Neuron (in vitro differentiated cells): ENCODE data around the gene BLVRA.

Source experiments
- H2AFZ ChIP-seq: one replicate; pipeline ENCODE4 v1.6.1; 2013; ENCODE audit warnings: low read depth, mild to moderate bottlenecking, inconsistent platforms, low read length, moderate library complexity
- H3K27me3 ChIP-seq: one replicate; pipeline ENCODE4 v1.6.1; 2013; ENCODE audit warnings: low read length; ENCODE audit not compliant: insufficient read depth
- H3K36me3 ChIP-seq: one replicate; pipeline ENCODE4 v1.6.1; 2013; ENCODE audit warnings: low read length; ENCODE audit not compliant: insufficient read depth
- H3K4me1 ChIP-seq: one replicate; pipeline ENCODE4 v1.6.1; 2013; ENCODE audit warnings: low read length; ENCODE audit not compliant: insufficient read depth
- H3K4me3 ChIP-seq: 2 replicates; pipeline ENCODE4 v1.5.1; 2013; ENCODE audit warnings: mild to moderate bottlenecking, low read length, moderate library complexity
- H3K9me3 ChIP-seq: one replicate; pipeline ENCODE4 v1.6.1; 2013; ENCODE audit warnings: low read length

BLVRA gene

GRCh38 chr7:43756368-43757072 is 2.0 kb upstream of the BLVRA start:
- Histone ChIP-seq H2AFZ (no peak overlapping the region), H3K4me3 (no peak overlapping the region), H3K27me3 (peaks cover 17% of the 10 kb centered on the region), H3K36me3 (no peaks in the 10 kb centered on the region), H3K4me1 (peaks cover 8% of the 10 kb centered on the region), H3K9me3 (no peaks in the 10 kb centered on the region)

- Histone ChIP-seq H3K27me3 (peaks cover 17% of the 10 kb centered on the region), H3K36me3 (no peaks in the 10 kb centered on the region), H3K9me3 (no peaks in the 10 kb centered on the region), H3K4me3 (no peak overlapping the region), H2AFZ (no peak overlapping the region), H3K4me1 (peaks cover 8% of the 10 kb centered on the region)
Observed at GRCh38 chr7:43757073-43757720, 1.3 kb upstream of the BLVRA start.

GRCh38 chr7:43758822-43759683 is 573 bp downstream of the BLVRA start:
- Histone ChIP-seq H3K4me3 (peak overlapping the region; percentile 92), H3K4me1 (peaks cover 8% of the 10 kb centered on the region), H3K27me3 (peaks cover 12% of the 10 kb centered on the region), H3K36me3 (no peaks in the 10 kb centered on the region), H2AFZ (peak overlapping the region; percentile 89), H3K9me3 (no peaks in the 10 kb centered on the region)

DNA sequence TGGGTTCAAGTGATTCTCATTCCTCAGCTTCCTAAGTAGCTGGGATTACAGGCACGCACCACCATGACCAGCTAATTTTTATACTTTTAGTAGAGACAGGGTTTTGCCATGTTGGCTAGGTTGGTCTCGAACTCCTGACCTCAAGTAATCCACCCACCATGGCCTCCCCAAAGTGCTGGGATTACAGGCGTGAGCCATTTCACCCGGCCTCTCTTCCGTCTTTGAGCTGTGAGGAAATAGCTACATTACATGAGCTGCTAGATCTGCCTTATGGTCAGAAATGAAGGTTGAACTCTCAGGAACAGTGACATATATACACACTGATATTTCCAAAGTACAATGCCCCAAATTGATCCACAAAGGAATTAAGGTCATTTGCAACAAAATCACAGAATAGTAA is 2.4 kb downstream of the BLVRA start:
- Histone ChIP-seq H3K27me3 (peaks cover 10% of the 10 kb centered on the region), H3K4me1 (peaks cover 8% of the 10 kb centered on the region), H3K4me3 (no peak overlapping the region), H3K9me3 (no peaks in the 10 kb centered on the region), H2AFZ (no peak overlapping the region), H3K36me3 (no peaks in the 10 kb centered on the region)

DNA sequence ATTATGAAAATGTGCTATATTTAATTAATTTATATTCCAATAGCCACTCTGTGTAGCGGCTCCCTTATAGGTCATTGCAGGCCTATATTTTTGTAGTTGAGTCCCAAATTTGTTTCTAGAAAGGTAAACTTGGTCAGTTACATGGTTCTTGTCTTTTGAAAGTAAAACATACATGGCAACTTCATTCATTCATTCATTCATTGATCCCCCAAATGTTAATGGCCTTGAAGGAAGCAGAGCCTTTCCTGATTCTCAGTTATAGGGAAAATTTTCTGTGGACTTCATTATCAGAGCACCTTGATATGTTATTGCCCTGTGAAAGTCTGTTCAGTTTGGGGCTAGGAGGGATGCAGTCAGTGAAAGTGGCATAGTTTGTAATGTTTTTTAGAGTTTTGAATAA is 2.9 kb downstream of the BLVRA start:
- peaks cover 8% of the 10 kb centered on the region for H3K4me1 ChIP-seq
- no peaks in the 10 kb centered on the region for H3K9me3 ChIP-seq
- no peaks in the 10 kb centered on the region for H3K36me3 ChIP-seq
- no peak overlapping the region for H3K4me3 ChIP-seq
- peaks cover 10% of the 10 kb centered on the region for H3K27me3 ChIP-seq
- H2AFZ ChIP-seq = no peak overlapping the region

DNA sequence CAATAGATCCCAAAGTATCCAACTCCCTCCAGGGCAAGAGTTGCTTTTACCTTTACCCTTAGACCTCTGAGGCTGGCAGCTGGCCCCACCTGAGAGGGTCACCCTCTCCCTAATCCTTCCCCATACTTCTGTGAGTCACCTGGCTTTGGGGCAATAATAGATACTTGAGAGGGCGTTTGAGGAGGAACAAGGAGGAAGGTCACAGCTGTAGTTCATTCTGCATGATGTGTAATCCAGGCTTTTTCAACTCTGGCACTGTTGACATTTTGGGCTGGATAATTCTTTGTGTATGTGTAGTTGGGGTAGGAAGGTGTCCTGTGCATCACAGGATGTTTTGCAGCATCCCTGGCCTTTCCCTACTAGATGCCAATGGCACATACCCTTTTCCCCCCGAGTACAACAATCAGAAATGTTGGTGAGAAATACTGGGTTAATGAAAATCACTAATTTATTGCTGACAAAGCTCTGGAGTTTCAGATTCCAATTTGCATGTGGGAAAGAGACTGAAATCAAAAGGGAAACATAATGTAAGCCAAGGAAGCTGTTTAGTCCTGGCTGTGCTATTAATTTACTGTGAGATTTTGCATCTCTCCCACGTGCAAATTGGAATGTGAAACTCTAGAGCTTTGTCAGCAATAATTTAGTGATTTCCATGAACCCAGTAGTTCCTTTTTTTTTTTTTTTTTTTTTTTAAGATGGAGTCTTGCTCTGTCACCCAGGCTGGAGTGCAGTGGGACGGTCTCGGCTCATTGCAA is 3.6 kb downstream of the BLVRA start:
- Histone ChIP-seq H3K27me3 (peaks cover 6% of the 10 kb centered on the region), H2AFZ (no peak overlapping the region), H3K4me3 (no peak overlapping the region), H3K36me3 (no peaks in the 10 kb centered on the region), H3K4me1 (peaks cover 8% of the 10 kb centered on the region), H3K9me3 (no peaks in the 10 kb centered on the region)

DNA sequence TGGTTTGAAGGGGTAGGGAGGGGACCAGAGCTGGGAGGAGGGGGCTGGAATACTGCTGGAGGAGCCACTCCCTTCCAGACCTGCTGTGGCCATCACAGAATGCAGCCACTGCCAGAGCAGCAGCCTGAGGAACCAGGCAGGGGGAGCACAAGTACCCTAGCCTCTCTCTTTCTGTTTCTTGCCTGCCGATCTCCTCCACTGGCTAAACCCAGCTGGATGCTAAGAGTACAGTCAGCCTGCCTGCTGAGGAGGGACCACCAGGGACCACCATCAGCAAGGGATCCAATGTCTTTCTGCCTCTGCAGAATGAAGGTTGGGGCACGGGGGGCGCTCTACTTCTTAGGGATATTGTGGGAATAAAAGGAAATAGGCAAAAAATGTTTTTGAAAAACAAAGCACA is 4.7 kb downstream of the BLVRA start:
- Histone ChIP-seq H3K27me3 (no peaks in the 10 kb centered on the region), H3K4me3 (no peak overlapping the region), H2AFZ (no peak overlapping the region), H3K36me3 (no peaks in the 10 kb centered on the region), H3K9me3 (no peaks in the 10 kb centered on the region), H3K4me1 (peaks cover 14% of the 10 kb centered on the region)

DNA sequence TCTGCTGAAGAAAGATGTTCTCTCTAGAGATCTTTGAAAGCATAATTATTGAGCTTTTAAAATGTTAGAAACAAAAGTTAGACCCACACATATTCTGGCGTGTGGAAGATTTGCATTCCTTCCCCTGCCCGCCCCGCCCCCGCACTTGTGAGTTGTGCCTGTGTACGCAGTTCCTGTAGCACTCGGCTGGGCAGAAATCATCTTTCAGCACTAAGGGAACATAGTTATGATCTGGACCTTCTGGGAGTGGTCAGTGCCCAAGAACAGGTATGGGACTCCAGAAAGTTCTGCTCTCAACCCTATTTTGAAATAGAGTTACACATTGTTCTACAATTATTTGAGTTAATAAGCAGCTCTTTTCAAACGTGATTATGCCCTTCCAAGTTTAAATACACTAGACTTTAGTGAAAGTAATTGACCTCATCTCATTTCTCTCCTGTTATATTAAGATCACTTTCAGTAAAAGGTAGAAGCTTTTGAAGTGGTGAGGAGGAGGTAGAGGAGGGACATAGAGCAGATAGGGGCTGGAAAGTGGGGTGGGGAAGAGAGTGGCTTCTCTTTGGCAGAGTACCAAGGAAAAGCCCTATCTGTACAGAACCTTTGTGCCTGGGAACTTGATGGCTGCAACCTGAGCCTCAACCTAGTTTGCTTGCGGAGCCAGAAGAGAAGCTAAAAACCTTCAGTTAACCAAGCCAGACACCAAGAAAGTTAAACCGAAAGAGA is 5.7 kb downstream of the BLVRA start:
- Histone ChIP-seq H3K36me3 (no peaks in the 10 kb centered on the region), H3K4me3 (no peak overlapping the region), H2AFZ (no peak overlapping the region), H3K4me1 (peaks cover 9% of the 10 kb centered on the region), H3K9me3 (no peaks in the 10 kb centered on the region), H3K27me3 (no peaks in the 10 kb centered on the region)

DNA sequence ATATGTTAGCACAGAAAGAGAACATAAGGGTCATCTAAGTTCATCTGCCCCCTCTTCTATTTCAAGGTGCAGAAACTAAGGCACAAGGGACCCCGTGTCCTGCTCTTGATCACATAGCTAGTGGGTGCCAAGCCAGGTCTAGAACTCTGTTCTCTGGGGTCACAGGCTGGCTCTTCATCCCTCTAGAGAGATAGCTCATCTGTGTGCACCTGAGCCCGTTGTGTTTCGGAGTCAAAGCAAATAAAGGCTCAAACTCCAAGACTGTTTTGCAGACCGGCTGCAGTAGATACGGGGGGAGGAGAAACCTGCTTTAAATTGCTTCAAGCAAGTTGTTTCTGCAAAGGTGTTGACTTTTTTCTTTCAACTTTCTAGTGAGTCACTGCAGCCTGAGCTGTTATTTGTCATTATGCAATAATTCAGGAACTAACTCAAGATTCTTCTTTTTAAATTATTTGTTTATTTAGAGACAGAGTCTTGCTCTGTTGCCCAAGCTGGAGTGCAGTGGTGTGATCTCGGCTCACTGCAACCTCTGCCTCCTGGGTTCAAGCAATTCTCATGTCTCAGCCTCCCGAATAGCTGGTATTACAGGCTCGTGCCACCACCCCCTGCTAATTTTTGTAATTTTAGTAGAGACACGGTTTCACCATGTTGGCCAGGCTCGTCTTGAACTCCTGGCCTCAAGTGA is 6.5 kb downstream of the BLVRA start:
- Histone ChIP-seq H3K4me1 (peaks cover 6% of the 10 kb centered on the region), H3K4me3 (no peak overlapping the region), H2AFZ (no peak overlapping the region), H3K36me3 (no peaks in the 10 kb centered on the region), H3K9me3 (no peaks in the 10 kb centered on the region), H3K27me3 (no peaks in the 10 kb centered on the region)

DNA sequence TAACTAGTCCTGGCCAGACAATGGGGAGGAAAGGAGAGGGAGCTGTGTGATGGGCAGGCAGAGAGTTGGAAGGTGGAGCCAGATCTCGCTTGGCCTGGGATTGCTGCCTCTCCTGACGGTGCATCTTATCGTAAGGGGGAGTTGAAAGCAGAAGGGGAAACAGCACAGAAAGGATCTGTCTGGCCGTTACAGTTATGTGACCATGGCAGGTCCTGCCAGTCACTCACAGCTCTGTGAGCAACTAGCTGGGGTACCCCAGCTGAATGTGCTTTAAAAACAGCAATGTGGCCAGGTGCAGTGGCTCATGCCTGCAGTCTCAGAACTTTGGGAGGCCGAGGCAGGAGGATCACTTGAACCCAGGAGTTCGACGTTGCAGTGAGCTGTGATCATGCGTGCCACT is 8.1 kb downstream of the BLVRA start:
- Histone ChIP-seq H3K27me3 (no peaks in the 10 kb centered on the region), H2AFZ (no peak overlapping the region), H3K36me3 (no peaks in the 10 kb centered on the region), H3K4me1 (peaks cover 6% of the 10 kb centered on the region), H3K9me3 (no peaks in the 10 kb centered on the region), H3K4me3 (no peak overlapping the region)

DNA sequence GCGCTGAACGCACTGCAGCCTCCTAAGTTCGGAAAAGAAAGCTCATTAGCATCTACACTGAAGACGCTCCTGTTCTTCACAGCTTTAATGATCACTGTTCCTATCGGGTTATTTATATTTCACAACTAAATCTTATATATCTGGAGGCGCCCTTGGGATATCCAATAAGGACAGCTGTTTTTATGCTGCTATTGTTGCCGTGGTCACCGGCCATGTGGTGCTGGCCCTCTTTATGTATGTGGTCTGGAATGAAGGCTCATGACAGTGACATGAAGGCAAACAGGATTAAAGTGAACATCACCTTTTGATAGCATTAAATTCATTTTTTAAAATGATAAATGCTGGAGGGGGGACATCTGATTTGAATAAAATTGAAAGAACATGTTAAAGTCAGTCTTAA is 8.8 kb downstream of the BLVRA start:
- no peak overlapping the region for H2AFZ ChIP-seq

More for the DNA sequence above, 8.8 kb downstream of the BLVRA start:
- H3K36me3 ChIP-seq = no peaks in the 10 kb centered on the region
- H3K9me3 ChIP-seq = no peaks in the 10 kb centered on the region
- no peak overlapping the region for H3K4me3 ChIP-seq
- H3K4me1 ChIP-seq = peaks cover 6% of the 10 kb centered on the region
- H3K27me3 ChIP-seq = no peaks in the 10 kb centered on the region
